GM12891 (cell line): Measurements from ENCODE around the gene COG5.
"Not testable (repeated sequence)": the region's sequence is repeated elsewhere in the genome, so short reads cannot be mapped to it uniquely, and the experiment has no call there.

Source experiments
- DNase-seq: peaks from one replicate; pipeline ENCODE4 v3.0.0; 2011; ENCODE audit warnings: low spot score; ENCODE audit not compliant: insufficient read length
- FAIRE-seq: peaks from 2 replicates; lab custom pipeline; 2011; peaks lifted over from hg19 to GRCh38; lab: Jason Lieb, UNC
- PAX5 ChIP-seq: IDR thresholded peaks from 2 replicates; pipeline ENCODE4 v1.6.1; 2011; ENCODE audit warnings: low read length, moderate library complexity, mild to moderate bottlenecking; ENCODE audit not compliant: insufficient read depth, severe bottlenecking
- POLR2A ChIP-seq: IDR thresholded peaks from 2 replicates; pipeline ENCODE4 v1.6.1; 2011; ENCODE audit warnings: low read depth, low read length, control low read depth
- POLR2AphosphoS5 ChIP-seq: IDR thresholded peaks from 2 replicates; pipeline ENCODE4 v1.6.1; 2011; ENCODE audit warnings: low read depth, low read length, control low read depth
- POU2F2 ChIP-seq: IDR thresholded peaks from 2 replicates; pipeline ENCODE4 v1.6.1; 2011; ENCODE audit warnings: low read depth, mild to moderate bottlenecking, control low read depth, low read length, moderate library complexity
- SPI1 ChIP-seq: IDR thresholded peaks from 2 replicates; pipeline ENCODE4 v1.6.1; 2011; ENCODE audit warnings: low read depth, low read length, control low read depth
- TAF1 ChIP-seq: IDR thresholded peaks from 2 replicates; pipeline ENCODE4 v1.6.1; 2011; ENCODE audit warnings: low read depth, low read length, control low read depth

The COG5 gene

GRCh38 chr7:107555893-107556292, 7.8 kb downstream of the COG5 start:
- no peak for DNase-seq
- TF ChIP-seq POLR2AphosphoS5 (no peak), SPI1 (no peak), POLR2A (no peak), TAF1 (no peak), POU2F2 (no peak), PAX5 (no peak)
- FAIRE-seq = no peak

DNA sequence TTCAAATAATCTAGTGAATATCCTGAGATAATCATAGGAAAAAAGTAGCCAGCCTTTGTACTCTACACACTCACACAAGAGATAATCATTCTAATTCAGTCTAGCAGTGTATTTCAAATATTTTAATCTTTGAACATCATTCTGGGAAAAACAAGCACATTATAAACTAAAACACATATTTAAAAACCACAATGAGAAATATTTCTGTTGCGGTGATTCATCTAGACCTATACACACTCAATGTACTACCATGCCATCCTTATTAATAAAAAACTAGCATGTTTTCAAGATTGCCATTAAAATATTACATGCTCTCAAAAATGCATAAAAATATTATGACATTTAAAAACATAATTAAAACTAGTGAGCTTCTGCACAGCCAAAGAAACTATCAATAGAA, 11.8 kb downstream of the COG5 start:
- no peak for FAIRE-seq
- DNase-seq = no peak
- no peak for TF ChIP-seq SPI1

GRCh38 chr7:107544848-107545591, 18.7 kb downstream of the COG5 start:
- FAIRE-seq (no peak), DNase-seq (no peak)
- TF ChIP-seq POU2F2 (no peak), PAX5 (no peak), POLR2A (no peak), SPI1 (no peak), TAF1 (no peak), POLR2AphosphoS5 (no peak)

- TF ChIP-seq POLR2A = no peak
- no peak for TF ChIP-seq POLR2AphosphoS5
- no peak for TF ChIP-seq PAX5
- TF ChIP-seq POU2F2 = no peak
- TF ChIP-seq SPI1 = no peak
- TF ChIP-seq TAF1 = no peak
- DNase-seq (no peak), FAIRE-seq (no peak)
Measured at GRCh38 chr7:107543338-107543993, 20.3 kb downstream of the COG5 start.

- FAIRE-seq (no peak), DNase-seq (no peak)
- TF ChIP-seq POU2F2 (no peak), POLR2AphosphoS5 (no peak), PAX5 (no peak), POLR2A (no peak), SPI1 (no peak), TAF1 (no peak)
Measured at GRCh38 chr7:107538001-107538400, 25.7 kb downstream of the COG5 start.

DNA sequence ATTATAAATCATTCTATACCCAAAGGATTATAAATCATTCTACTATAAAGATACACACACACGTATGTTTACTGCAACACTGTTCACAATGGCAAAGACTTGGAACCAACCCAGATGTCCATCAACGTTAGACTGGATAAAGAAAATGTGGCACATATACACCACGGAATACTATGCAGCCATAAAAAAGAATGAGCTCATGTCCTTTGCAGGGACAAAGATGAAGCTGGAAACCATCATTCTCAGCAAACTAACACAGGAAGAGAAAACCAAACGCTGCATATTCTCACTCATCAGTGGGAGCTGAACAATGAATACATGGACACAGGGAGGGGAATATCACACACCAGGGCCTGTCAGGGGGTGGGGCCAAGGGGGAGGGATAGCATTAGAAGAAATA, 26.5 kb downstream of the COG5 start:
- FAIRE-seq, DNase-seq: not testable (repeated sequence)

GRCh38 chr7:107534139-107534538, 29.6 kb downstream of the COG5 start:
- TF ChIP-seq SPI1 (no peak), POLR2A (no peak)
- no peak for DNase-seq
- no peak for FAIRE-seq

- DNase-seq (no peak), FAIRE-seq (no peak)
- TF ChIP-seq POU2F2 (no peak), PAX5 (no peak), POLR2A (no peak)
Measured at GRCh38 chr7:107530751-107531150, 33.0 kb downstream of the COG5 start.

- DNase-seq = no peak
- no peak for FAIRE-seq
- TF ChIP-seq TAF1 (no peak), PAX5 (no peak), POU2F2 (no peak), POLR2A (no peak), POLR2AphosphoS5 (no peak), SPI1 (no peak)
Measured at GRCh38 chr7:107528461-107528860, 35.3 kb downstream of the COG5 start.

DNA sequence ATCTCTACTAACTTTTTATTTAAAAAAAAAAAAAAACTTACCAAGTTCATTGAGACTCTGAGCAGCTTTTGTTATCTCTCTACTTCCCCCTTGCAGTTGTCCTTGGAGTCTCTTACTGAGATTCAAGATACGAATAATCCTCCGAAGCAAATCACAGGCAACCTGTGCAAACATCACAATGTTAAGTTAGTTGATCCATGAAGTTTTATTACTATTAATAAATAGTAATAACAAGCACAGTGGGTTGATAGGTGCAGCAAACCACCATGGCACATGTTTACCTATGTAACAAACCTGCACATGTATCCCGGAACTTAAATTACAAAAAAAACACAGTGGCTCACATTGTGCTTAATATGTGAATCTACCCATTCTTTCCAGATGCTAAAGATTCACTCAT, 36.5 kb downstream of the COG5 start:
- no peak for FAIRE-seq

More for the DNA sequence above, 36.5 kb downstream of the COG5 start:
- DNase-seq = no peak
- TF ChIP-seq PAX5 (no peak), POLR2AphosphoS5 (no peak), POLR2A (no peak), POU2F2 (no peak), SPI1 (no peak), TAF1 (no peak)
